ENCODE measurements around the gene NT5M.
A peak's percentile ranks its signal among the peaks of the same experiment; 100 is the strongest.

NT5M gene

GRCh38 chr17:17305281-17305801 is 2.2 kb downstream of the NT5M start:
- Mint-ChIP-seq H3K4me3 (peak overlapping the region; percentile 81), H3K9me3 (peaks cover 5% of the 10 kb centered on the region), H3K27ac (no peak overlapping the region), H3K36me3 (ENCODE audit: low read depth) (peaks cover 22% of the 10 kb centered on the region), H3K27me3 (ENCODE audit: low read depth, poor library complexity) (peaks cover 12% of the 10 kb centered on the region), H3K4me1 (peaks cover 32% of the 10 kb centered on the region)
- DNase-seq = peak; percentile 19
- TF ChIP-seq, protein P1, sequence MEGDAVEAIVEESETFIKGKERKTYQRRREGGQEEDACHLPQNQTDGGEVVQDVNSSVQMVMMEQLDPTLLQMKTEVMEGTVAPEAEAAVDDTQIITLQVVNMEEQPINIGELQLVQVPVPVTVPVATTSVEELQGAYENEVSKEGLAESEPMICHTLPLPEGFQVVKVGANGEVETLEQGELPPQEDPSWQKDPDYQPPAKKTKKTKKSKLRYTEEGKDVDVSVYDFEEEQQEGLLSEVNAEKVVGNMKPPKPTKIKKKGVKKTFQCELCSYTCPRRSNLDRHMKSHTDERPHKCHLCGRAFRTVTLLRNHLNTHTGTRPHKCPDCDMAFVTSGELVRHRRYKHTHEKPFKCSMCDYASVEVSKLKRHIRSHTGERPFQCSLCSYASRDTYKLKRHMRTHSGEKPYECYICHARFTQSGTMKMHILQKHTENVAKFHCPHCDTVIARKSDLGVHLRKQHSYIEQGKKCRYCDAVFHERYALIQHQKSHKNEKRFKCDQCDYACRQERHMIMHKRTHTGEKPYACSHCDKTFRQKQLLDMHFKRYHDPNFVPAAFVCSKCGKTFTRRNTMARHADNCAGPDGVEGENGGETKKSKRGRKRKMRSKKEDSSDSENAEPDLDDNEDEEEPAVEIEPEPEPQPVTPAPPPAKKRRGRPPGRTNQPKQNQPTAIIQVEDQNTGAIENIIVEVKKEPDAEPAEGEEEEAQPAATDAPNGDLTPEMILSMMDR (IDR thresholded peaks at IDR 0.05) = no peak

- Mint-ChIP-seq H3K27me3 (ENCODE audit: low read depth, poor library complexity) (peaks cover 6% of the 10 kb centered on the region), H3K36me3 (ENCODE audit: low read depth) (peaks cover 36% of the 10 kb centered on the region), H3K4me1 (peaks cover 17% of the 10 kb centered on the region), H3K9me3 (peaks cover 12% of the 10 kb centered on the region), H3K27ac (no peak overlapping the region), H3K4me3 (no peak overlapping the region)
- TF ChIP-seq, protein P1 (IDR thresholded peaks at IDR 0.05) = no peak
- no peak for DNase-seq
Measured at GRCh38 chr17:17309356-17309755, 6.2 kb downstream of the NT5M start.

GRCh38 chr17:17313350-17313991 is 10.3 kb downstream of the NT5M start:
- TF ChIP-seq, protein P1 (IDR thresholded peaks at IDR 0.05) = peak; percentile 44
- H3K27me3 Mint-ChIP-seq (ENCODE audit: low read depth, poor library complexity) = no peaks in the 10 kb centered on the region
- H3K4me1 Mint-ChIP-seq = no peaks in the 10 kb centered on the region
- no peak overlapping the region for H3K4me3 Mint-ChIP-seq
- peaks cover 12% of the 10 kb centered on the region for H3K9me3 Mint-ChIP-seq
- H3K27ac Mint-ChIP-seq = no peak overlapping the region
- peaks cover 36% of the 10 kb centered on the region for H3K36me3 Mint-ChIP-seq (ENCODE audit: low read depth)
- DNase-seq = peak; percentile 38

GRCh38 chr17:17314501-17315071 is 11.4 kb downstream of the NT5M start:
- Mint-ChIP-seq H3K36me3 (ENCODE audit: low read depth) (peaks cover 25% of the 10 kb centered on the region), H3K4me1 (no peaks in the 10 kb centered on the region), H3K27ac (peak overlapping the region; percentile 68), H3K27me3 (ENCODE audit: low read depth, poor library complexity) (no peaks in the 10 kb centered on the region), H3K9me3 (peaks cover 12% of the 10 kb centered on the region), H3K4me3 (no peak overlapping the region)
- TF ChIP-seq, protein P1 (IDR thresholded peaks at IDR 0.05) = no peak
- no peak for DNase-seq

GRCh38 chr17:17315142-17315821 is 12.1 kb downstream of the NT5M start:
- H3K4me1 Mint-ChIP-seq = no peaks in the 10 kb centered on the region
- no peak overlapping the region for H3K4me3 Mint-ChIP-seq
- no peaks in the 10 kb centered on the region for H3K27me3 Mint-ChIP-seq (ENCODE audit: low read depth, poor library complexity)
- no peak overlapping the region for H3K27ac Mint-ChIP-seq
- TF ChIP-seq, protein P1 (IDR thresholded peaks at IDR 0.05) = no peak
- H3K9me3 Mint-ChIP-seq = peaks cover 7% of the 10 kb centered on the region
- no peak for DNase-seq
- peaks cover 19% of the 10 kb centered on the region for H3K36me3 Mint-ChIP-seq (ENCODE audit: low read depth)

All from nephron progenitor cell (in vitro differentiated cells).